Liver (tissue), 3 donors: ENCODE measurements around the gene IRAK4.

Experiments used
- CTCF ChIP-seq: fragments of 150-350 bp; IDR thresholded peaks from 2 replicates; pipeline ENCODE4 v1.5.1; 2017; ENCODE audit warnings: improper control_type of control experiment, low read depth, low read length; ENCODE audit not compliant: missing input control
- RAD21 ChIP-seq, 2 donors: IDR thresholded peaks; 2 replicates each; pipeline ENCODE4 v1.6.1; 2016; ENCODE audit warnings: antibody characterized with exemption in 2 of 2, mild to moderate bottlenecking in 2 of 2
- TAF1 ChIP-seq: conservative IDR thresholded peaks from 2 replicates; pipeline ENCODE4 v1.6.1; 2016; ENCODE audit warnings: antibody characterized with exemption, mild to moderate bottlenecking
- donor health status: healthy.
- donor health status: healthy.

- TF ChIP-seq RAD21 (IDR thresholded peaks at IDR 0.05) (peak in 1 of 2 donors; percentile 3), CTCF (no peak), TAF1 (no peak)
Observed at GRCh38 chr12:43835656-43836474, 77.1 kb downstream of the IRAK4 start, which contains the start of gene TMEM117.
